NCI-H460 (cell line): ENCODE results near the gene DOK5. TPM values are rescaled to one million over a fixed set of nuclear protein-coding genes. Genes with fewer than 3 reads are reported as not detected.

Experiments used
- DNase-seq: peaks from one replicate; pipeline ENCODE4 v3.0.0-alpha.2; 2016; ENCODE audit warnings: low read depth; ENCODE audit errors: extremely low read depth
- total RNA-seq: library from RNA; depleted of rRNA; stranded (reverse); fragments of >200 nt; shearing (Covaris generic); gene quantifications from 2 replicates; pipeline ENCODE4 v1.2.3, GENCODE V29; 2014

Gene DOK5
- total RNA-seq, 1 experiment from 2014 or later, result not detected

DNA sequence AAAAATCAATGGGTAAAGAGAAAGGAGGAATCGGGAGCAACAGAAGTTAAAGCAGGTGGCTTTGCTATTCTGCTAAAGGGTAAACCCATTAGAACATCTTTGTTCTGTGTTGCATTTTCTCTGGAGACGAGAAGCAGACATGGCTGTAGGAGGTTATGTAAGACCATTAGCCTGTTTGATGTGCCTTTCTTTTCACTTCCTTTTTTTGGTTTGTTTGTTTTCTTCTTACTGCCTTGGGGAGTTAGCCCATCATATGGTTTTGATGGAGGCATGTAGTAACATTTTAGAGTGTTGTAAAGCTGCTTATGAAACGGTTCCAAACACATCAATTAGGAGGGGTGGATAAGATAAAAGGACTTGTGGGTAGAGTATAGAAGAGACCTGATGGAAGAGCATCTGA lies 131.0 kb downstream of the DOK5 start:
- DNase-seq, result no peak

DNA sequence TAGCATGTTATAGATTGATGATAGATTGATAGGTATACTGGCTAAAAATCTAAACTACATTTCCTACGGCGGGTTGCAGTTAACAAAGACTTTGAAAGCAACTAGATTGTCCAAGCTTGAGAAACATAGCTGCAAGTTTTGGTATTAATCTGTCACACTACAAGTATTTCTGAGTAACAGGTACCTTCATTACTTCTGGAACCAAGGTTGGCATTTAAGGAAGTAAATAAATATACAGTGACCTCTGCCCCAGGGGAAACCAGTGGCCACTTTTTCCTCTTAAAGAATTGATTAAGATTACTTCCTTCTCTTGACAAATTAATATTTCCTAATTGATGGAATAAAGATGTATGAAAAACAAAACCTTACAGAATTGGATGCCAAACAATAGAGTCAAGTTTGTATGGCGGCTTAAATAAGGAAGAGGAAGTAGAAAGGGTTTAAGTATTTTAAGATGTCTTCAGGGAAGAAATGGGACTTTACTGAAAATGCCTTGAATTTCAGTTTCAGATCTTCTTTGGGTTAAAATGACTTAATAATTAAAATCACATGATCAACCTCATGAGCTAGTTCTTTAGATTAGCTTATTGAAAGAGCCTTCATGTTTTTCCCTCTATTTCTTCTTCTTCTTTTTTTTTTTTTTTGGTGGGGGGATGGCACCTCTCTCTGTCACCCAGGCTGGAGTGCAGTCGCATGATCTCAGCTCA lies 132.8 kb downstream of the DOK5 start:
- no peak for DNase-seq

- DNase-seq, result no peak
Observed at GRCh38 chr20:54608943-54609342, 133.6 kb downstream of the DOK5 start.

- DNase-seq, result no peak
Observed at GRCh38 chr20:54611708-54612412, 136.5 kb downstream of the DOK5 start.

GRCh38 chr20:54618412-54618811 lies 143.0 kb downstream of the DOK5 start:
- DNase-seq, result no peak

DNA sequence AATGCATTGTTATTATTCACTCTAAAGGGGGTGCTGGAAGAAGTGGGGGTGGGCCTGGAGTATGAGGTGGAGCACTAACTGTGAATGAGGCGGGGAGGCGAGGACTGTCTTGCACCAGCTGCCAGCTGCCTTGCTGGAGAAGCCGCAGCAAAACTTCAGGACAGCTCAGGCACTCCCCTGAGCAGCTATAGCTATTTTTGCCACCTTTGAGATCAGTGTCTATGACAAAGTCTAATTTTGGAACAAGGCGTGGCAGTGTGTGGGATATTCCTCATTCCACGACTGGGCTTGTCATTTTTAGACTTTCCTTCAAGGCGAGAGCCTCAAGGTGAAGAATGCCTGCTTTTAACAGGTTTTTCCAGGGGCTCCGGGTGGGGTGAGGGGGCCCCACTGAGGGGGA lies 143.8 kb downstream of the DOK5 start:
- no peak for DNase-seq

- DNase-seq, result no peak
Observed at GRCh38 chr20:54619682-54620081, 144.3 kb downstream of the DOK5 start.

GRCh38 chr20:54620611-54621010 lies 145.2 kb downstream of the DOK5 start:
- DNase-seq, result no peak

GRCh38 chr20:54622333-54623295 lies 147.2 kb downstream of the DOK5 start:
- no peak for DNase-seq

DNA sequence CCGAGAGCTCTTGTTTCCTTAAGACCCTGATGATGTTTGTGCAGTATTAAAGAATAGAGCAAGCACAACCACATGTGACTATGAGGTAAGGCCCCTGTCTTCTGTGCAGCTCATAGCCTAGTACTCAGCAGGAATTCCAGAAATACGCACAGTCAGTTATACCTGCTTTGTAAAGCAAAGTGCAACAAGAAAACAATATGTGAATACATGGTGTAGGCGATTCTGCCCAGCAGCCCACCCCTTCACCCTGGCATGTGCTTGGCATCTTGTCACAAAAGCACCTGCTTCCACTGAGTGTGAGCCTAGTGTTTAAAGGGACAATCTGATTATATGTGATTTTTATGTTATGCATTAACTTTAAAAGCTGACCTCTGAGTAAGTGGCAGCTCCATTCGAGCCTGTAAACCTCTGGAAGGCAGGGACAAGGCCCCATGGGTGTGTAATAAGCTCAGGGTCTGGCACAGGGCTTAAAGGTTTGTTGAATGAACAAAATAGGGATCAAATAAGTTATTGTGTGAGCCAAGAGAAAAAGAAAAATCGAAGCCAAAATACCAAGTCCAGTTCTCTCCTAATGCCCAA lies 148.7 kb downstream of the DOK5 start:
- no peak for DNase-seq

- DNase-seq, result no peak
Observed at GRCh38 chr20:54624706-54625390, 149.5 kb downstream of the DOK5 start.

DNA sequence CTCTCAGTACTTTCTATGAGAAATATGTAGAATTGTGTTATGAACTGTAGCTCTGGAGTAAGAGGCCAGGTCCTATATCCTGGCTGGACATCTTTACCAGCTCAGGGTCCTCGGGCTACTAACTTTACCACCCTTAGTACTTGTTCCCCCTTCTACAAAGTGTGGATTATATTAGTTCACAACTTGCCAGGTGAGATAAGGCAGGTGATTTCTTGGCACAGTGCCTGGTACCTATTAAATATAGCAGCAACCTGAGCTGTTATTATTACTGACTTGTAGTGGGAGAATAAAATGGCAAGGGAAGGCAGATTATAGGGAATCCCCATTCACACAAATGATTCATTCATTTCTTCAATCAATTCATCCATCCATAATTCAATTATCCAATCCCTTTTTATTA lies 150.1 kb downstream of the DOK5 start:
- no peak for DNase-seq

DNA sequence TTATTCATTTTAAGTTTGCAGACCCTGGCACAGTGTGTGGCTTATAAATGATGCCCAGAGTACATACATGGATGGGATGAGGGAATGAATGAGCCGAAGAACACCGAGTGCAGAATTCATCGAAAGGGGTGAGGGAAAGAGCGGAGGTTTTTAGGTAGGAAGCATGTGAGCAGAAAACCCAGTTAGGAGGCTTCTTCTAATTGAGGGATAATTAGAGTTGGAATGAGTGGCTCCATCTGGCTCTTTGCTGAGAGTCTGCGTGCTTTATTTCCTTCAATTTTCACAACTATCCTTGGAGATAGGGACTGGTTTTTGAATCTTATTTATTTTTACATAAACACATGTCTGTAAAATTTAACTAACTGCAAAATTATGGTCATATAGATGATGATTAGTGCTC lies 150.7 kb downstream of the DOK5 start:
- DNase-seq, result no peak

DNA sequence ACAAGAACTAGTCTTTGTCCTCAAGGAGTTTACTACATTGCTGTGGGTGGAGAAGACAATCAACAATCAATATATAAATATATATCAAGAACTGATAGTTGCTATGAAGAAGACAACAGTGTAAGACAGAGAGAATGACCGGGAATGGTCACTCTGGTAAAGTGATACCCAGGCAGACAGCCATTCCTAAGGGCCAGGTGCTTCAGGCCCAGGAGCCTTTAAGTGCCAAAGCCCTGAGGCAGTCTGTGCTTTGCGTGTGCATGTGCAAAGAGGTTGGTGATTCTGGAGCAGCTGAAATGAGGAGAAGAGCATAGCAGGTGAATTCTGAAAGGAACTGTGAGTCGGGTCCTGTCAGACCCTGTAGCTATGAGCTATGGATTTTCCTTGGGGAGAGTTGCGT lies 154.2 kb downstream of the DOK5 start:
- no peak for DNase-seq

- no peak for DNase-seq
Observed at GRCh38 chr20:54630582-54630981, 155.2 kb downstream of the DOK5 start.

- no peak for DNase-seq
Observed at GRCh38 chr20:54631059-54631458, 155.7 kb downstream of the DOK5 start.

- DNase-seq, result no peak
Observed at GRCh38 chr20:54633374-54634355, 158.3 kb downstream of the DOK5 start.

- no peak for DNase-seq
Observed at GRCh38 chr20:54636575-54636974, 161.2 kb downstream of the DOK5 start.

GRCh38 chr20:54639941-54640340 lies 164.5 kb downstream of the DOK5 start:
- DNase-seq, result no peak
